DND-41 (cell line): Measurements from ENCODE around the gene NRG2.

Experiments used
- ATAC-seq: fragments of 200-7000 bp; cut with Tn5 transposase; 3 replicates; pipeline ENCODE4 v1.9.1; 2021; ENCODE audit warnings: low read depth; ENCODE audit not compliant: insufficient read depth
- DNase-seq: peaks from one replicate; pipeline ENCODE4 v3.0.0-alpha.2; 2020
- H2AFZ ChIP-seq: 2 replicates; pipeline ENCODE4 v1.6.0; 2012; ENCODE audit warnings: low read depth, low read length
- H3K27ac ChIP-seq: 2 replicates; pipeline ENCODE4 v1.5.1; 2012; ENCODE audit warnings: low read length, inconsistent platforms
- H3K27me3 ChIP-seq: fragments of 200-600 bp; sonication (generic); 2 replicates; pipeline ENCODE4 v1.6.0; 2012; ENCODE audit warnings: low read length, mild to moderate bottlenecking, inconsistent platforms; ENCODE audit not compliant: insufficient read depth, poor library complexity
- H3K36me3 ChIP-seq: 2 replicates; pipeline ENCODE4 v1.5.1; 2012; ENCODE audit warnings: low read length, inconsistent platforms; ENCODE audit not compliant: insufficient read depth
- H3K4me1 ChIP-seq: 2 replicates; pipeline ENCODE4 v1.5.1; 2012; ENCODE audit warnings: mild to moderate bottlenecking, low read length; ENCODE audit not compliant: insufficient read depth
- H3K4me2 ChIP-seq: 2 replicates; pipeline ENCODE4 v1.6.0; 2012; ENCODE audit warnings: mild to moderate bottlenecking, moderate library complexity, low read length, inconsistent platforms; ENCODE audit not compliant: insufficient read depth
- H3K4me3 ChIP-seq, 2 experiments: fragments of 200-600 bp in 1 of 2; shearing (Covaris generic) in 1 of 2; 2 replicates each; pipeline ENCODE4 v1.5.1; 2012 to 2016; ENCODE audit warnings: inconsistent platforms in 2 of 2, low read length in 2 of 2, mild to moderate bottlenecking in 2 of 2, low read depth in 1 of 2, moderate library complexity in 1 of 2
- H3K79me2 ChIP-seq: 2 replicates; pipeline ENCODE4 v1.6.0; 2012; ENCODE audit warnings: low read length, inconsistent platforms; ENCODE audit not compliant: insufficient read depth
- H3K9ac ChIP-seq: 2 replicates; pipeline ENCODE4 v1.6.0; 2012; ENCODE audit warnings: low read depth, mild to moderate bottlenecking, inconsistent platforms, low read length, moderate library complexity
- H3K9me3 ChIP-seq: 2 replicates; pipeline ENCODE4 v1.5.1; 2012; ENCODE audit warnings: low read length, moderate library complexity, mild to moderate bottlenecking, inconsistent platforms; ENCODE audit not compliant: insufficient read depth, severe bottlenecking
- H4K20me1 ChIP-seq: 2 replicates; pipeline ENCODE4 v1.6.0; 2012; ENCODE audit warnings: low read length; ENCODE audit not compliant: insufficient read depth
- CTCF ChIP-seq: IDR thresholded peaks from 2 replicates; pipeline ENCODE4 v1.5.1; 2012; ENCODE audit warnings: borderline replicate concordance, low read length, moderate library complexity, mild to moderate bottlenecking; ENCODE audit not compliant: poor library complexity, severe bottlenecking; ENCODE audit errors: extremely low read depth
- EZH2 ChIP-seq: IDR thresholded peaks from 3 replicates; pipeline ENCODE4 v1.6.1; 2012; ENCODE audit warnings: borderline replicate concordance, low read depth, mild to moderate bottlenecking, moderate library complexity, low read length, inconsistent platforms; ENCODE audit not compliant: severe bottlenecking

Gene NRG2

GRCh38 chr5:139908749-139909148 lies 134.3 kb downstream of the NRG2 start:
- H3K27ac ChIP-seq: no peak overlapping the region
- H3K27me3 ChIP-seq: peaks cover 28% of the 10 kb centered on the region
- no peak overlapping the region for H3K4me3 ChIP-seq
- H3K4me1 ChIP-seq: no peaks in the 10 kb centered on the region
- no peak overlapping the region for H3K4me2 ChIP-seq
- TF ChIP-seq CTCF: no peak
- no peak for TF ChIP-seq EZH2
- no peaks in the 10 kb centered on the region for H3K9me3 ChIP-seq
- H4K20me1 ChIP-seq: no peaks in the 10 kb centered on the region
- H3K79me2 ChIP-seq: no peaks in the 10 kb centered on the region
- DNase-seq: no peak
- no peak overlapping the region for H3K9ac ChIP-seq
- no peak for ATAC-seq
- no peaks in the 10 kb centered on the region for H3K36me3 ChIP-seq
- no peak overlapping the region for H2AFZ ChIP-seq

- Histone ChIP-seq H3K36me3 (no peaks in the 10 kb centered on the region), H3K9ac (no peak overlapping the region), H3K4me3 (no peak overlapping the region), H3K9me3 (no peaks in the 10 kb centered on the region), H3K4me1 (no peaks in the 10 kb centered on the region), H3K4me2 (no peak overlapping the region), H2AFZ (no peak overlapping the region), H3K27ac (no peak overlapping the region), H3K79me2 (no peaks in the 10 kb centered on the region), H4K20me1 (no peaks in the 10 kb centered on the region), H3K27me3 (peaks cover 27% of the 10 kb centered on the region)
- no peak for ATAC-seq
- TF ChIP-seq CTCF (no peak), EZH2 (no peak)
- no peak for DNase-seq
Observed at GRCh38 chr5:139906661-139907060, 136.4 kb downstream of the NRG2 start.

GRCh38 chr5:139904816-139905661 lies 138.1 kb downstream of the NRG2 start:
- no peaks in the 10 kb centered on the region for H3K4me1 ChIP-seq
- TF ChIP-seq CTCF (no peak), EZH2 (no peak)
- H3K4me3 ChIP-seq: no peak overlapping the region
- peaks cover 30% of the 10 kb centered on the region for H3K27me3 ChIP-seq
- no peak overlapping the region for H3K4me2 ChIP-seq
- H3K36me3 ChIP-seq: no peaks in the 10 kb centered on the region
- H3K9ac ChIP-seq: no peak overlapping the region
- no peaks in the 10 kb centered on the region for H3K79me2 ChIP-seq
- DNase-seq (no peak), ATAC-seq (no peak)
- H2AFZ ChIP-seq: no peak overlapping the region
- no peaks in the 10 kb centered on the region for H3K9me3 ChIP-seq
- H3K27ac ChIP-seq: no peak overlapping the region
- no peaks in the 10 kb centered on the region for H4K20me1 ChIP-seq

- no peaks in the 10 kb centered on the region for H3K4me1 ChIP-seq
- no peaks in the 10 kb centered on the region for H4K20me1 ChIP-seq
- no peak overlapping the region for H3K27ac ChIP-seq
- no peak for ATAC-seq
- peaks cover 32% of the 10 kb centered on the region for H3K27me3 ChIP-seq
- DNase-seq: no peak
- H3K36me3 ChIP-seq: no peaks in the 10 kb centered on the region
- no peak overlapping the region for H3K4me2 ChIP-seq
- no peaks in the 10 kb centered on the region for H3K9me3 ChIP-seq
- TF ChIP-seq CTCF: no peak
- no peak for TF ChIP-seq EZH2
- no peak overlapping the region for H3K9ac ChIP-seq
- no peak overlapping the region for H3K4me3 ChIP-seq
- H2AFZ ChIP-seq: no peak overlapping the region
- no peaks in the 10 kb centered on the region for H3K79me2 ChIP-seq
Observed at GRCh38 chr5:139904566-139904815, 138.6 kb downstream of the NRG2 start.
